BE2C (cell line): ENCODE measurements around the gene PRCD.
A peak's percentile ranks its signal among the peaks of the same experiment; 100 is the strongest.
"Not testable (repeated sequence)": the region's sequence is repeated elsewhere in the genome, so short reads cannot be mapped to it uniquely, and the experiment has no call there.

Experiments used
- DNase-seq: peaks from one replicate; pipeline ENCODE4 v3.0.0-alpha.2; 2020
- H3K27me3 ChIP-seq: fragments of 250-450 bp; sonication (Bioruptor Pico); 2 replicates; pipeline ENCODE4 v1.5.1; 2020; ENCODE audit warnings: mild to moderate bottlenecking
- H3K36me3 ChIP-seq: fragments of 250-450 bp; sonication (Bioruptor Pico); 2 replicates; pipeline ENCODE4 v1.5.1; 2020; ENCODE audit warnings: mild to moderate bottlenecking
- H3K4me1 ChIP-seq: fragments of 250-450 bp; sonication (Bioruptor Pico); 2 replicates; pipeline ENCODE4 v1.5.1; 2020
- H3K4me3 ChIP-seq: 2 replicates; pipeline ENCODE4 v1.5.1; 2011; ENCODE audit warnings: low read depth, low read length
- H3K9me3 ChIP-seq: fragments of 250-450 bp; sonication (Bioruptor Pico); 2 replicates; pipeline ENCODE4 v1.5.1; 2020
- CTCF ChIP-seq: IDR thresholded peaks from 2 replicates; pipeline ENCODE4 v1.5.1; 2012; ENCODE audit warnings: mild to moderate bottlenecking, low read depth, low read length

PRCD gene

GRCh38 chr17:76521262-76521661 is 18.6 kb upstream of the PRCD start:
- peaks cover 18% of the 10 kb centered on the region for H3K4me1 ChIP-seq
- no peaks in the 10 kb centered on the region for H3K27me3 ChIP-seq
- H3K9me3 ChIP-seq = no peaks in the 10 kb centered on the region
- no peak overlapping the region for H3K4me3 ChIP-seq
- DNase-seq = no peak
- no peak for TF ChIP-seq CTCF
- H3K36me3 ChIP-seq = no peaks in the 10 kb centered on the region

- H3K36me3 ChIP-seq, DNase-seq, H3K4me3 ChIP-seq, H3K27me3 ChIP-seq, H3K9me3 ChIP-seq: not testable (repeated sequence)
- peaks cover 20% of the 10 kb centered on the region for H3K4me1 ChIP-seq
These were observed 18.2 kb upstream of the PRCD start for GRCh38 chr17:76521683-76522082.

- peaks cover 2% of the 10 kb centered on the region for H3K36me3 ChIP-seq
- peaks cover 30% of the 10 kb centered on the region for H3K4me1 ChIP-seq
- H3K9me3 ChIP-seq = no peaks in the 10 kb centered on the region
- H3K27me3 ChIP-seq = no peaks in the 10 kb centered on the region
- DNase-seq = peak; percentile 82
- peak overlapping the region; percentile 27; the same call in 1 of the 2 replicates for H3K4me3 ChIP-seq
- peak; percentile 96 for TF ChIP-seq CTCF
These were observed 16.5 kb upstream of the PRCD start for GRCh38 chr17:76523084-76524037.

- H3K9me3 ChIP-seq = no peaks in the 10 kb centered on the region
- H3K27me3 ChIP-seq = no peaks in the 10 kb centered on the region
- peak; percentile 73 for DNase-seq
- no peak for TF ChIP-seq CTCF
- no peak overlapping the region for H3K4me3 ChIP-seq
- H3K36me3 ChIP-seq = peaks cover 10% of the 10 kb centered on the region
- H3K4me1 ChIP-seq = peaks cover 43% of the 10 kb centered on the region
These were observed 15.0 kb upstream of the PRCD start for GRCh38 chr17:76524598-76525512.

GRCh38 chr17:76525513-76525833 is 14.4 kb upstream of the PRCD start:
- Histone ChIP-seq H3K36me3 (peaks cover 17% of the 10 kb centered on the region), H3K4me1 (peaks cover 49% of the 10 kb centered on the region)
- DNase-seq, H3K9me3 ChIP-seq, H3K4me3 ChIP-seq, H3K27me3 ChIP-seq: not testable (repeated sequence)

- H3K4me3 ChIP-seq = peak overlapping the region; percentile 34; the same call in 1 of the 2 replicates
- H3K36me3 ChIP-seq = peaks cover 32% of the 10 kb centered on the region
- DNase-seq = not testable (repeated sequence)
These were observed 12.8 kb upstream of the PRCD start for GRCh38 chr17:76527016-76527415.

GRCh38 chr17:76527430-76528111 is 12.3 kb upstream of the PRCD start:
- peak; percentile 85 for DNase-seq
- H3K4me3 ChIP-seq = peak overlapping the region; percentile 34
- H3K27me3 ChIP-seq = no peaks in the 10 kb centered on the region

More at GRCh38 chr17:76527016-76527415, 12.8 kb upstream of the PRCD start:
- not testable (repeated sequence) for H3K27me3 ChIP-seq, H3K9me3 ChIP-seq
- peaks cover 63% of the 10 kb centered on the region for H3K4me1 ChIP-seq

More at GRCh38 chr17:76527430-76528111, 12.3 kb upstream of the PRCD start:
- peaks cover 35% of the 10 kb centered on the region for H3K36me3 ChIP-seq
- peaks cover 63% of the 10 kb centered on the region for H3K4me1 ChIP-seq
- peak; percentile 34 for TF ChIP-seq CTCF
- H3K9me3 ChIP-seq = no peaks in the 10 kb centered on the region
